OCI-LY1 (cell line): Measurements from ENCODE around the gene DIP2A.

ENCODE experiments used
- CTCF ChIP-seq: fragments of 200-600 bp; sonication (generic), shearing (Covaris generic); IDR thresholded peaks from 2 replicates; pipeline ENCODE4 v1.5.1; 2017; ENCODE audit warnings: mild to moderate bottlenecking, antibody characterized with exemption, low read length, moderate library complexity, mixed read lengths
- EZH2 ChIP-seq: fragments of 200-600 bp; sonication (generic), shearing (Covaris generic); IDR thresholded peaks from 2 replicates; pipeline ENCODE4 v1.8.0; 2017; ENCODE audit warnings: borderline replicate concordance, mixed run types, mild to moderate bottlenecking, antibody characterized with exemption, low read length, moderate library complexity, mixed read lengths

DNA sequence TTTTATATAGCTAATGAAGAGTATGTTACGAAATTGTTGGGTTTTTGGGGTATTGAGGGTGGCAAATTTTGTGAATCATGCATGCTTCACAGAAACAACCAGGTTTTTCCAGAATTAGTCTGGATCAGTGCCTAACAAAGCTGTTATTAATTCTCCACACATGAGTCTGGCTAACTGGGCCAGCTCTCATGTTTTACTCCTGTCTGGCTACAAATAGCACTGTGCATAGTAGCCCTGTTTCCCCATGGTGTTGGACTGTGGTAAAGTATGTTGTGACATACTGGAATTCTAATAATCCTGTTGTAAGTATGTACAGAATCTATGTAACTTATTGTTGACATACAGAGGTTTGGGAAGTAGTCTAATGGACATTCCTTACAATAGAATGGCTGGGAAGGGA is 110.4 kb downstream of the DIP2A start:
- TF ChIP-seq CTCF, result no peak
- no peak for TF ChIP-seq EZH2
